Epithelial cell of esophagus (primary cell): Measurements from ENCODE around the gene JUND.
"Not testable (repeated sequence)": the region's sequence is repeated elsewhere in the genome, so short reads cannot be mapped to it uniquely, and the experiment has no call there.

Experiments
- DNase-seq: peaks from one replicate; pipeline ENCODE4 v3.0.0; 2010; ENCODE audit warnings: low read depth
- H3K4me3 ChIP-seq: 2 replicates; pipeline ENCODE4 v1.5.1; 2011; ENCODE audit warnings: mild to moderate bottlenecking, low read length, control low read depth
- TF ChIP-seq, protein P1 (sequence below): IDR thresholded peaks from 2 replicates; pipeline ENCODE4 v1.5.1; 2011; ENCODE audit warnings: low read depth, mild to moderate bottlenecking, low read length, control low read depth, inconsistent platforms; ENCODE audit not compliant: insufficient read depth; ENCODE audit errors: missing control alignments

JUND gene

DNA sequence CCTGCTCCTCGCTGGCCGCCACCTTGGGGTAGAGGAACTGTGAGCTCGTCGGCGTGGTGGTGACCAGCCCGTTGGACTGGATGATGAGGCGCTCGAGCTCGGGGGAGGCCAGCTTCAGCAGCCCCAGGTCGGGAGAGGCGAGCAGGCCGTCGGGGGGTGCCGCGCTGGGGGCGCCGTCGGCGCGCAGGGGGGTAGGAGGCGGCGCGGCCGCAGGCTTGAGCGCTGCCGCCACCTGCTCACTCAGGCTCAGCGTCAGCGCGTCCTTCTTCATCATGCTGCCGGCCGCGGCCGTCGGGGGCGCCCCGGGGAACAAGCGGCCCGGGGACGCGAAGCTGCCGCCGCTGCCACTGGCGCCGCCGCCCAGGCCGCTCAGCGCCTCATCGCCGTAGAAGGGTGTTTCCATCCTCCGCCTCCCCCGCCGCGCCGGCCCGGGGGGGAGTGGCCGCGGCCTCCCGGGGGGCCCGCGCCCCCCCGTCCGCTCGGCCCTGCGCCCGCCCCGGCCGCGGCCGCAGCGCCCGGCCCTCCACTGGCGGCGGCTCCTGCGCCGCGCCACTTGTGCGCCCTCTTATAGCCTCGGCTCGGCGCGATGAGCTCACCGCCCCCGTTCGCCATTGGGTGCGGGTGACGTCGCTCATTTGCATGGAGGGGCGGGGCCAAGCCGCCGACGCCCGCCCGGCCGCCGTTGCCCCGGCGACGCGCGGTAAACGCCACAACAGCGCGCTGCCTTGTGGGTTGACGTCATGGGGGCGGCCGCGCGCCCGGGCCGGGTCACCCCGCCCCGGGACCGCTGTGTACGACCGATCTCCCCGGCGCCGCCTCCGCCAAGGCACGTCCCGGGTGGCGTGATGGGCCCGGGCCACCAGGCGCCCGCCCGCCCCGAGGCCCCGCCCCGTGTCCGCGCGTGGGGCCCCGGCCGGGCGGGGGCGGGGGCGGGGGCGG, at the start of gene JUND:
TSS of gene JUND (minus strand) at position 541 of the 939 bp plus-strand sequence. CDS start at position 403, 138 bp downstream.
- TF ChIP-seq, protein P1, sequence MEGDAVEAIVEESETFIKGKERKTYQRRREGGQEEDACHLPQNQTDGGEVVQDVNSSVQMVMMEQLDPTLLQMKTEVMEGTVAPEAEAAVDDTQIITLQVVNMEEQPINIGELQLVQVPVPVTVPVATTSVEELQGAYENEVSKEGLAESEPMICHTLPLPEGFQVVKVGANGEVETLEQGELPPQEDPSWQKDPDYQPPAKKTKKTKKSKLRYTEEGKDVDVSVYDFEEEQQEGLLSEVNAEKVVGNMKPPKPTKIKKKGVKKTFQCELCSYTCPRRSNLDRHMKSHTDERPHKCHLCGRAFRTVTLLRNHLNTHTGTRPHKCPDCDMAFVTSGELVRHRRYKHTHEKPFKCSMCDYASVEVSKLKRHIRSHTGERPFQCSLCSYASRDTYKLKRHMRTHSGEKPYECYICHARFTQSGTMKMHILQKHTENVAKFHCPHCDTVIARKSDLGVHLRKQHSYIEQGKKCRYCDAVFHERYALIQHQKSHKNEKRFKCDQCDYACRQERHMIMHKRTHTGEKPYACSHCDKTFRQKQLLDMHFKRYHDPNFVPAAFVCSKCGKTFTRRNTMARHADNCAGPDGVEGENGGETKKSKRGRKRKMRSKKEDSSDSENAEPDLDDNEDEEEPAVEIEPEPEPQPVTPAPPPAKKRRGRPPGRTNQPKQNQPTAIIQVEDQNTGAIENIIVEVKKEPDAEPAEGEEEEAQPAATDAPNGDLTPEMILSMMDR: no peak
- DNase-seq: peak; percentile 99
- peak within 1 kb of the TSS; percentile 97 for H3K4me3 ChIP-seq

DNA sequence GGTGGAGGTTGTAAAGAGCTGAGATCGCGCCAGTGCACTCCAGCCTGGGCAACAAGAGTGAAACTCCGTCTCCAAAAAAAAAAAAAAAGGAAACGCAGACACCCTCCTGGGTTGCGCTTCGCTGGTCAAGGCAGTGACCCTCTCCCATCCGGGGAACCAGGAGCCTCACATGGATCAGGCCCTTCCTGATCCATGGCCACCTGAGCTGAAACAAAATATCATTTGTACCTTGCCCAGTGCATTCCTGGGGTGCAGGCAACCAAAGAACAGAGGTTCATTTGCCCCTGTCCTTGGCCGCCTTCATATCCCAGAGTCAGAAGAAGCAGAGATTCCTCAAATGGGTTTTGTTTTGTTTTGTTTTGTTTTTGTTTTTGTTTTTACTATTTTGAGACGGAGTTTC, 49.4 kb upstream of the JUND start:
- TF ChIP-seq, protein P1: no peak
- no peak for DNase-seq
- H3K4me3 ChIP-seq: no peak overlapping the region

DNA sequence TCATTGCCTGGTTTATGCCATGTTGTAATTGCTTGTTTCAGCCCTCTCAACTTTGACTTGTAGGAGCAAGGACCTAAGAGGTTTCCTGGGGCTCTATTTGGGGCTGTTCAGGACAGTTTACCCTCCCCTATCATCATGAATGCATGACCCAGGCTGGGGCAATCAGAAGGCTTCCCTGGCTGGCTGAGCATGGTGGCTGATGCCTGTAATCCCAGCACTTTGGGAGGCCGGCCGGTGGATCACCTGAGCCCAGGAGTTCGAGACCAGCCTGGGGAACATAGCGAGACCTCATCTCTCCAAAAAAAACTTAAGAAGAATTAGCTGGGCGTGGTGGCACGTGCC, 47.6 kb upstream of the JUND start:
- no peak for DNase-seq
- TF ChIP-seq, protein P1: no peak
- H3K4me3 ChIP-seq: peak overlapping the region; percentile 47

DNA sequence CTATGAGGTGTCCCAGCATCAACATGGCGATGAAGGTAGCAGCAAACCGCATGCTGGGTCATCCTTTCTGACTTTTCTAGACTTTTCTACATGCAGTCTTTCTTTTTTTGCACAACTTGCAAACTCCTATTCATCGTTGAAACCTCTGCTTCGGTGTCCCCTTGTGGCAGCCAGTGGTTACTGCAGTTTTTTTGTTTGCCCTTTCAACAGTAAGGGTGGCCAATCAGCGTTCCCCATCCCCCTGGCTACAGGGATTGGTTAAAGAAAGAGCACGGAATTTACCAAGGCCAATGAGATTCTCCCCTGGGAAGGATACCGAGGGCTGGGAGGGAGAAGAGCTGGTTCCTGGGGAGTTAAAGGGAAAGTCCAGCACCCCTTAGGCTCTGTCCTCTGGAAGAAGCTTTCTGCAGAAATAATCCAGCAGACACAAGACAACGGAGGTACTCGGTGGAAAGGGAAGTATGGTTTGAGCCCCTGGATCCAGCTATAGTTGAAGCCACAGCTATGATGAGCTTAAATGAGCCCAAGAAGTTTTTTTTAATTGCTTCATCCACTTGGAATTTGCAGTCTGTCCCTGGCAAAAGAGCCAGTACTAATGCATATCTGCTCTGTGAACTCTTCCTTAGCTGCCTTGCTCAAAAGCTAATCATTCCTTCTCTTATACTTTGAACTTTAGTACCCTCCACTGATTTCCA, 47.1 kb upstream of the JUND start:
- H3K4me3 ChIP-seq: peak overlapping the region; percentile 47
- TF ChIP-seq, protein P1: peak; percentile 97
- DNase-seq: peak; percentile 97

DNA sequence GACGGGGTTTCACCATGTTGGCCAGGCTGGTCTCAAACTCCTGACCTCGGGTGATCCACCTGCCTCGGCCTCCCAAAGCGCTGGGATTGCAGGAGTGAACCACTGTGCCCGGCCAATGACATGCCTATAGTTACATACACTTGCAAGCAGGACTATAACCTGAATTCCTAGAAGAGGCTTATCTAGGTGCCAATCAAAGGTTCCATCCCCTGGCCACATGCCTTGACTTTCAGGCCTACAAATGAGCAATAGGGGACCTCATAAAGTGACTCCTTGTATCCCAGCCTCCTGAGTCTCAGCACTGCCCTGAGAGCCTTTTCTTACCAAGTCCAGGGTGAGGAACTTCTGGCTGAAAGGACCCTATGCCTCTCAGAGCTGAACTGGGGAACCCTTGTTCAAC, 45.4 kb upstream of the JUND start:
- no peak overlapping the region for H3K4me3 ChIP-seq
- TF ChIP-seq, protein P1: no peak
- no peak for DNase-seq

DNA sequence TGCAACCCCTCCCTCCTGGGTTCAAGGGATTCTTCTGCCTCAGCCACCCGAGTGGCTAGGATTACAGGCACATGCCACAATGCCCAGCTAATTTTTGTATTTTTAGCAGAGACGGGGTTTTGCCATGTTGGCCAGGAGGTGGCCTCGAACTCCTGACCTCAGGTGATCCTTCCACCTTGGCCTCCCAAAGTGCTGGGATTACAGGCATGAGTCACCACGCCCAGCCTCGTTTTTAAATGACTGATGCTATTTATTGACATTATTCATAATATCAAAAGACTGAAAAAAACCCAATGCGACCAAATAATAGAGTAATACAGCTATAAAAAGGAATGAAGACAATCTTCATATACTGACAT, 42.9 kb upstream of the JUND start:
- DNase-seq, H3K4me3 ChIP-seq: not testable (repeated sequence)

DNA sequence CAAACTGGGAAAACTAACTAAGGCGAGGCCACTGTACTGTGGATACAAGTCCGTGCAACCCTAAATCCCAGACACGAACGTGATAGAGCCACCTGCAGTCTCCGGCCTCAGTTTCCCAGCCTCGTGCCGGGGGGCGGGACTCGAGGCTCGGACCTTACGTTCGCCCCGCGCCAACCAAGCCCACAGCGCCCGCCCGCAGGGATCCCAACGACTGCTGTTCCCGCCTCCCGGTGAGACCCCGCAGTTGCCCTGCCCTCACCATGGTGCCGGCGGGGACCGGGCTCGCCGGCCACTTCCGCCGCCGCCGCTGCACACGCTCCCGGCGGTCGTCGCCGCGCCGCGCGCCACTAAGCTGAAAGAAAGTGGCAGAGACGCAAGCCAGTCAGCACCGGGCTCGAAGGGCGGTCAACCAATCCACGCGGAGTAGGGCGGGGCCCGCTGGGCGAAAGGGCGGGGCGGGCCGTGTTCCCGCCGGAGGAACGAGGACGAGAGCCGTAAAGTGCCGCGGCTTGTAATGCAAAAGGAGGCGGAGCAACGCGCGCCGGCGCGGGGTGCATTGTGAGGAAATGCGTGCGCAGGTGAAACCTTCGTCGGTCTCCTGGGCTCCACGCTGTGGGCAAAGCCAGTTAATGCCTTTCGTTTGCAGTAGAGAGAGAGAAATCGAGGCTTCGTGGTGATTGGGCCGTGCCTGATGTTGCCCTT, 41.5 kb upstream of the JUND start, which contains the start of gene LSM4:
TSS of gene LSM4 (minus strand) at position 318 of the 702 bp plus-strand sequence. CDS start at position 262, 56 bp downstream.
- peak within 1 kb of the TSS; percentile 78 for H3K4me3 ChIP-seq
- TF ChIP-seq, protein P1: peak; percentile 55
- DNase-seq: peak; percentile 99
